Muscle layer of duodenum (tissue), 2 donors: ENCODE results near the gene RERE.

Experiments
- H3K27ac ChIP-seq: one replicate; pipeline ENCODE4 v1.7.0; 2013; ENCODE audit warnings: mild to moderate bottlenecking, low read length
- H3K27me3 ChIP-seq: one replicate; pipeline ENCODE4 v1.7.0; 2013; ENCODE audit warnings: low read depth, mild to moderate bottlenecking, control low read depth, low read length
- H3K36me3 ChIP-seq, 2 donors: one replicate each; pipeline ENCODE4 v1.7.0; 2013; ENCODE audit warnings: low read length in 2 of 2, control low read depth in 1 of 2, mild to moderate bottlenecking in 1 of 2; ENCODE audit not compliant: insufficient read depth in 2 of 2, control insufficient read depth in 1 of 2
- H3K4me1 ChIP-seq, 2 donors: one replicate each; pipeline ENCODE4 v1.7.0; 2013; ENCODE audit warnings: low read length in 2 of 2, mild to moderate bottlenecking in 2 of 2, control low read depth in 1 of 2, moderate library complexity in 1 of 2; ENCODE audit not compliant: insufficient read depth in 2 of 2, control insufficient read depth in 1 of 2
- H3K4me3 ChIP-seq, 2 donors: one replicate each; pipeline ENCODE4 v1.7.0; 2013; ENCODE audit warnings: low read length in 2 of 2, low read depth in 1 of 2, mild to moderate bottlenecking in 1 of 2
- H3K9me3 ChIP-seq, 2 donors: one replicate each; pipeline ENCODE4 v1.7.0; 2013; ENCODE audit warnings: low read length in 2 of 2, control low read depth in 1 of 2, mild to moderate bottlenecking in 1 of 2; ENCODE audit not compliant: control insufficient read depth in 1 of 2
- donor health status: healthy.

Gene RERE

DNA sequence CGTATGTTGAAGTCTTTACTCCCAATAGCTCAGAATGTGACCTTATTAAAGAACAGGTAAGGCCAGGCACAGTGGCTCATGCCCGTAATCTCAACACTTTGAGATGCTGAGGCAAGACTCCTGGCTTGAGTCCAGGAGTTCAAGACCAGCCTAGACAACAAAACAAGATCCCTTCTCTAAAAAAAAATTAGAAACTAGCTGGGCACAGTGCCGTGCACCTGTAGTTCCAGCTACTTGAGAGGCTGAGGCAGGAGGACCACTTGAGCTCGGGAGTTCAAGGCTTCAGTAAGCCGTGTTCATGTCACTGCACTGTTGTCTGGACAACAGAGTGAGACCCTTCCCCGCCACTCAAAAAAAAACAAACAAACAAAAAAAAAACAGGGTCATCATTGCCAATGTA, 171.3 kb downstream of the RERE start:
- no peaks in the 10 kb centered on the region for H3K36me3 ChIP-seq
- peaks cover 0 to 27% of the 10 kb centered on the region in 2 donors for H3K4me1 ChIP-seq
- no peak overlapping the region for H3K27ac ChIP-seq
- no peaks in the 10 kb centered on the region for H3K9me3 ChIP-seq
- no peaks in the 10 kb centered on the region for H3K27me3 ChIP-seq
- no peak overlapping the region for H3K4me3 ChIP-seq

DNA sequence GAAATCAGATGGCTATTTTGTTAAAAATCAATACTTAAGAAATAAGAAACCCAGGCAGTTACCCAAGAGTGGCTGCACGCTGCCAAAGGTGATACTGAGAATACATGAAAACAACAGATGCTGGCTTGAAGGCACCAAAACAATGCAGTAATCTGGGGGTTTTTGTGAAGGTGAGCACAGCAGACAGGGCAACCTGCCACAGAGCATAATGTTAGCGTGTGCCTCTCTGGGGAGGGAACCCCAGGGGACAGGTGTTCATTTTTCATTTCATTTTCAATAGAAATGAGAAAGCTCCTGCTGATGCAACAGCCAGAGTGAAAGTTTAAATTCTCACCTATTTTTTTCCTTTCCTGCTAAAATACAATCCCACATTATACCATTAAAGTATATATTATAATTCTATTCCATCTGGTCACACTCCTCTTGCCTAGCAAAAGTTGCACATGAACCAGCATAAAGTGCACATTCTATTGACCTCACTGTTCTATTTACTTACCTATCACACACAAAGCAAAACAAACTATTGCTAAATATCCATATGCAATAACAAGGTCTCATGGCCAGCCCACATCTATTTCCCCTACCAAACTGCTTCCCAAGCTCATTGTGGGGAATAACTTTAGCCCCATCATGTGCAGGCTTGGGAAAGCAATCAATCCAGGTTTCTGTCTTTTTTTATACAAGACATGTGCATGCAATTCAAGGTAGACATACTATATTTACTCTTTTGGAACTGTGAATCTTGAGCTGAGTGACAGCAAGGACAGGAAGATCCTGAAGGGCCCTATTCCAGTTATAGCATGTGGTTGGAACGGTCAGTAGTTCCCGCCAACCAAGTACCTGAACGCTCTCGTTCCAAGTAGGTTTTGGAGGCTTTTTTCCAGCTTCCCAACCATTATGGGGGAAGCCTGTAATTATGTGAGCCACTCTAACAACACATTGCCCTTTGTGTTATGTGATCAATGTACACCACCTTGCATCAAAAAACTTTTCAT, 173.6 kb downstream of the RERE start:
- peaks cover 0 to 30% of the 10 kb centered on the region in 2 donors for H3K4me1 ChIP-seq

DNA sequence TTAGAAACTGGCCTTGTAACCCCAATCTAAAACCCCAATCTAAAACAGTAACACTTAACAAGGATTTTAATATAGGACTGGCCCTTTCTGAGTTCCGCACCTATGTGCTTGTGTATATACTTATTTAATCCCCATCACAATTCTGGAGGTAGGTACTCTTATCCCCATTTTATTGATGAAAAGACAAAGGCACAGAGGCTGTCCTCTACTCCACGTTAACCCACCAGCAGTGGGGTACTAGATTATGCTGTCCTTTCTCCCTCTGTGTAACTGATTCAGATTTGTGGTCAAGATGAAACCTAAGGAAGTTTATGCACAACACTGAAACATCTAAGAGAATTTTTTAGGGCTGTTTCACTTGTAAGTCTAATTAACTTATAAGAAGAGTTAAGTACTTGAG, 175.3 kb downstream of the RERE start:
- Histone ChIP-seq H3K9me3 (no peaks in the 10 kb centered on the region), H3K4me1 (peaks cover 0 to 22% of the 10 kb centered on the region in 2 donors), H3K27me3 (no peaks in the 10 kb centered on the region), H3K4me3 (no peak overlapping the region), H3K27ac (no peak overlapping the region), H3K36me3 (no peaks in the 10 kb centered on the region)

More for the DNA sequence above, 173.6 kb downstream of the RERE start:
- H3K9me3 ChIP-seq, result no peaks in the 10 kb centered on the region
- H3K4me3 ChIP-seq, result no peak overlapping the region
- H3K27me3 ChIP-seq, result no peaks in the 10 kb centered on the region
- no peaks in the 10 kb centered on the region for H3K36me3 ChIP-seq
- H3K27ac ChIP-seq, result no peak overlapping the region

- Histone ChIP-seq H3K27ac (no peak overlapping the region), H3K4me1 (peaks cover 0 to 19% of the 10 kb centered on the region in 2 donors), H3K9me3 (no peaks in the 10 kb centered on the region), H3K36me3 (no peaks in the 10 kb centered on the region), H3K27me3 (no peaks in the 10 kb centered on the region), H3K4me3 (no peak overlapping the region)
Measured at GRCh38 chr1:8641377-8641997, 176.0 kb downstream of the RERE start.

DNA sequence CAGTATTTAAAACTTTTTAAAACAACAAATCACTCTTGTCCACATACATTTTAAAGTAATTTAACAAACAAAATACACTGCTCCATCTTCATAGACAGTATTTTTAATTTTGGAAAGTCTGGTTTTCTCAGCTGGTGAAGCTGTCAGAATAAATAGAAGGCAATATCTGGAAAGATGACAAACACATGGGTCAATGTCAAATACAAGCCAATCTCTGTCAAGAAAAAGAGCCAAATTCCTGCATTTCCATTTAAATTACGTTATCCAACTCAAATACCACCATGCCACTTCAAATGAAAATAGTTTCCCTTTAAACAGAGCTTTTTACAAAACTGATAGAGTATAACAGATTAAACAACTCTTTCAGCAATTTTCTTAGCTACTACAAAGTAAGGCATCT, 176.5 kb downstream of the RERE start:
- peaks cover 0 to 15% of the 10 kb centered on the region in 2 donors for H3K4me1 ChIP-seq
- H3K9me3 ChIP-seq, result no peaks in the 10 kb centered on the region
- no peak overlapping the region for H3K4me3 ChIP-seq
- H3K36me3 ChIP-seq, result no peaks in the 10 kb centered on the region
- no peaks in the 10 kb centered on the region for H3K27me3 ChIP-seq
- H3K27ac ChIP-seq, result no peak overlapping the region

DNA sequence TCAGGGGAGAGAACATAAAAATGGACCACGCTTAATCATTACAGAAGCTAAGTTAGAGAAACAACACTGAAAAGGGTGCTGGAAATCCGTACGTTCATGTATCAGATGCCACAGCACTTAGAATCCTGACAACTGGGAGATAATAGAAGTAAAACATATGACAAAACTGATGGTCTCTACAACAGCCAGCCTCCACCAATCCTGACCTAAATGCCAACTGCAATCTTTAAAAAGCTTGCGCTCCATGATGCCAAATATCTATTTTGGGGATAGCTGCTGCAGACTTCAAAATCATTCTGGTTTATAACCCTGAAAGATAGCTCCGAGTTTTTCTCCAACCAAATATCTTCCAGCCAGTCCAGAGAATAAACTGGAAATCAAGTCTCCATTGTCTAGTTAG, 178.3 kb downstream of the RERE start:
- Histone ChIP-seq H3K9me3 (no peaks in the 10 kb centered on the region), H3K36me3 (no peaks in the 10 kb centered on the region), H3K4me3 (no peak overlapping the region), H3K27ac (no peak overlapping the region), H3K27me3 (no peaks in the 10 kb centered on the region), H3K4me1 (peaks cover 0 to 14% of the 10 kb centered on the region in 2 donors)

DNA sequence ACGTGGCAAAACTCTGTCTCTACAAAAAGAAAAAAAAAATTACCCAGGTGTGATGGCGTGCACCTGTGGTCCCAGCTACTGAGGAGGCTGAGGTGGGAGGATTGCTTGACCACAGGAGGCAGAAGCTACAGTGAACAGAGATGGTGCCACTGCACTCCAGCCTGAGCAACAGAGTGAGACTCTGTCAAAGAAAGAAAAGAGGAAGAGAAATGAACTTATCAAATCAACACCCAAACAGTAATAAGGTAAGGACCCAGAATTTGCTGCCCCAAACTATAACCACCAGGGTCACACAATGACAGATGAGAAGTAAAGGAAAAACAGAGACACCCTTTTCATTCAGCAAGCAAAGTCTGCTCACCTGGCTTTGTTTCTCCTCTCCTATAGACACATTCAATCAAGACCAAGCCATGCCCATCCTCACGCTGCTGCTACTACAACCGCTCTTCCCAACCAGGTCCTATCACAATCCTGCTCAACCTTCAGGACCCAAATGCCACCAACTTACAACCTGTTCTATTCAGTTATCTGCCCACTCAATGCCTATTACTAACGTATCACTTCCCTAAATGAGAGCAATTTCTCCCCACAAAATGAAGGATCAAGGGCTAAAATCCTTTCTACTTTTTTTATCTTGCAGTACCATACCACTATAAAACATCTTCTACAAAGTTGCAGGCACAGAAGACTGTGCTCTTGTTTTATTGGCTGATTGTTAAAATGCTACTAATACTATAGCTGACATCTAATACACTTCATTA, 183.5 kb downstream of the RERE start:
- no peak overlapping the region for H3K27ac ChIP-seq
- peaks cover 8 to 30% of the 10 kb centered on the region in 2 donors for H3K4me1 ChIP-seq
- no peaks in the 10 kb centered on the region for H3K9me3 ChIP-seq
- H3K27me3 ChIP-seq, result no peaks in the 10 kb centered on the region
- H3K36me3 ChIP-seq, result no peaks in the 10 kb centered on the region
- H3K4me3 ChIP-seq, result no peak overlapping the region

GRCh38 chr1:8632102-8632501, 185.3 kb downstream of the RERE start:
- Histone ChIP-seq H3K4me3 (no peak overlapping the region), H3K9me3 (no peaks in the 10 kb centered on the region), H3K36me3 (no peaks in the 10 kb centered on the region), H3K27ac (no peak overlapping the region), H3K4me1 (peaks cover 8 to 36% of the 10 kb centered on the region in 2 donors), H3K27me3 (no peaks in the 10 kb centered on the region)

- no peak overlapping the region for H3K4me3 ChIP-seq
- peaks cover 8 to 41% of the 10 kb centered on the region in 2 donors for H3K4me1 ChIP-seq
- H3K9me3 ChIP-seq, result no peaks in the 10 kb centered on the region
- H3K36me3 ChIP-seq, result no peaks in the 10 kb centered on the region
- H3K27me3 ChIP-seq, result no peaks in the 10 kb centered on the region
- H3K27ac ChIP-seq, result no peak overlapping the region
Measured at GRCh38 chr1:8631163-8631562, 186.3 kb downstream of the RERE start.

GRCh38 chr1:8629241-8630091, 188.0 kb downstream of the RERE start:
- Histone ChIP-seq H3K4me3 (no peak overlapping the region), H3K9me3 (no peaks in the 10 kb centered on the region), H3K27me3 (no peaks in the 10 kb centered on the region), H3K4me1 (peaks cover 8 to 41% of the 10 kb centered on the region in 2 donors), H3K36me3 (no peaks in the 10 kb centered on the region), H3K27ac (no peak overlapping the region)
